Breast epithelium (tissue), 4 donors: ENCODE results near the gene NXPE4. TPM values are rescaled to one million over a fixed set of nuclear protein-coding genes. Genes with fewer than 3 reads are reported as not detected.

Experiments
- DNase-seq, 2 donors: peaks; one replicate each; pipeline ENCODE4 v3.0.0-alpha.2; 2019; ENCODE audit warnings: low spot score in 2 of 2
- H3K27ac ChIP-seq, 2 donors: fragments of 200-600 bp; sonication (generic) in 1 of 2; one replicate each; pipeline ENCODE4 v1.5.1; 2016 to 2019; ENCODE audit warnings: mild to moderate bottlenecking in 1 of 2
- H3K27me3 ChIP-seq, 2 donors: fragments of 200-600 bp; sonication (generic) in 1 of 2; one replicate each; pipeline versions ENCODE4 v1.5.1 to v1.6.0; 2017 to 2019; ENCODE audit warnings: control low read depth in 1 of 2, mild to moderate bottlenecking in 1 of 2
- H3K36me3 ChIP-seq: fragments of 200-600 bp; one replicate; pipeline ENCODE4 v1.5.1; 2019
- H3K4me1 ChIP-seq, 2 donors: fragments of 200-600 bp; sonication (generic); one replicate each; pipeline ENCODE4 v1.5.1; 2016 to 2019; ENCODE audit warnings: control low read depth in 1 of 2
- H3K4me3 ChIP-seq, 3 donors: fragments of 200-600 bp; sonication (generic); 1 replicate in 2 of 3; 2 replicates in 1 of 3; pipeline ENCODE4 v1.5.1; 2016 to 2019; ENCODE audit warnings: mild to moderate bottlenecking in 3 of 3, moderate library complexity in 2 of 3
- H3K9me3 ChIP-seq, 2 donors: fragments of 200-600 bp; sonication (generic) in 1 of 2; one replicate each; pipeline ENCODE4 v1.5.1; 2016 to 2019; ENCODE audit warnings: control low read depth in 1 of 2
- CTCF ChIP-seq, 3 donors: fragments of 450-650 bp; IDR thresholded peaks; one replicate each; pipeline ENCODE4 v1.5.1; 2016 to 2017; ENCODE audit warnings: antibody characterized with exemption in 3 of 3, mild to moderate bottlenecking in 3 of 3, moderate library complexity in 3 of 3
- POLR2A ChIP-seq: fragments of 450-650 bp; IDR thresholded peaks from one replicate; pipeline ENCODE4 v1.6.1; 2016; ENCODE audit warnings: antibody characterized with exemption, mild to moderate bottlenecking, moderate library complexity
- POLR2AphosphoS5 ChIP-seq, 3 donors: sonication (generic); formaldehyde crosslinking; IDR thresholded peaks; one replicate each; pipeline ENCODE4 v1.6.1; 2017; ENCODE audit warnings: antibody characterized with exemption in 3 of 3
- intact Hi-C: fragments of 100-400 bp; cut with DNase I; formaldehyde crosslinking; loops from one replicate; pipeline ENCODE4 v1.15.1; 2023; ENCODE audit warnings: low total_unique reads
- total RNA-seq, 3 donors: library from RNA; depleted of rRNA; stranded (reverse); fragments of >200 nt; gene quantifications; one replicate each; pipeline ENCODE4 v1.1.0, GENCODE V29; 2016

The NXPE4 gene
- total RNA-seq, 3 donors from 2014 or later, result 0.29 to 0.66 TPM; not detected in 1

- no peak for DNase-seq
- Histone ChIP-seq H3K27me3 (no peaks in the 10 kb centered on the region), H3K9me3 (no peaks in the 10 kb centered on the region), H3K27ac (no peak overlapping the region), H3K4me3 (no peak overlapping the region), H3K4me1 (no peaks in the 10 kb centered on the region), H3K36me3 (no peaks in the 10 kb centered on the region)
- no peak for TF ChIP-seq POLR2AphosphoS5 (IDR thresholded peaks at IDR 0.05)
- TF ChIP-seq POLR2A, result no peak
- TF ChIP-seq CTCF (IDR thresholded peaks at IDR 0.05), result no peak
- intact Hi-C loops, result no loop called here
Measured at GRCh38 chr11:114556135-114556534, 39.5 kb downstream of the NXPE4 start.

GRCh38 chr11:114553642-114554041 is 41.9 kb downstream of the NXPE4 start:
- H3K36me3 ChIP-seq, result no peaks in the 10 kb centered on the region
- DNase-seq, result no peak
- no peaks in the 10 kb centered on the region for H3K9me3 ChIP-seq
- H3K27me3 ChIP-seq, result no peaks in the 10 kb centered on the region
- no peaks in the 10 kb centered on the region for H3K4me1 ChIP-seq
- no peak overlapping the region for H3K27ac ChIP-seq
- intact Hi-C loops, result no loop called here
- no peak overlapping the region for H3K4me3 ChIP-seq
- no peak for TF ChIP-seq POLR2AphosphoS5 (IDR thresholded peaks at IDR 0.05)
- no peak for TF ChIP-seq CTCF (IDR thresholded peaks at IDR 0.05)
- no peak for TF ChIP-seq POLR2A

GRCh38 chr11:114551060-114551459 is 44.5 kb downstream of the NXPE4 start:
- H3K27me3 ChIP-seq, result no peaks in the 10 kb centered on the region
- H3K9me3 ChIP-seq, result no peaks in the 10 kb centered on the region
- no peaks in the 10 kb centered on the region for H3K36me3 ChIP-seq
- intact Hi-C loops, result no loop called here
- no peak for DNase-seq
- TF ChIP-seq CTCF (IDR thresholded peaks at IDR 0.05) (no peak), POLR2AphosphoS5 (IDR thresholded peaks at IDR 0.05) (no peak), POLR2A (no peak)
- no peak overlapping the region for H3K27ac ChIP-seq
- H3K4me3 ChIP-seq, result no peak overlapping the region
- no peaks in the 10 kb centered on the region for H3K4me1 ChIP-seq

- H3K36me3 ChIP-seq, result no peaks in the 10 kb centered on the region
- no peaks in the 10 kb centered on the region for H3K4me1 ChIP-seq
Measured at GRCh38 chr11:114525682-114526081, 69.9 kb downstream of the NXPE4 start.

GRCh38 chr11:114524122-114524521 is 71.5 kb downstream of the NXPE4 start:
- H3K36me3 ChIP-seq, result no peaks in the 10 kb centered on the region
- no peaks in the 10 kb centered on the region for H3K27me3 ChIP-seq
- no peak overlapping the region for H3K27ac ChIP-seq
- no peak overlapping the region for H3K4me3 ChIP-seq
- intact Hi-C loops, result no loop called here
- no peak for TF ChIP-seq CTCF (IDR thresholded peaks at IDR 0.05)
- no peak for TF ChIP-seq POLR2AphosphoS5 (IDR thresholded peaks at IDR 0.05)
- no peak for TF ChIP-seq POLR2A
- DNase-seq, result no peak
- H3K4me1 ChIP-seq, result no peaks in the 10 kb centered on the region
- H3K9me3 ChIP-seq, result peaks cover 7 to 14% of the 10 kb centered on the region in 2 donors

More at GRCh38 chr11:114525682-114526081, 69.9 kb downstream of the NXPE4 start:
- peaks cover 7 to 14% of the 10 kb centered on the region in 2 donors for H3K9me3 ChIP-seq
- no peak overlapping the region for H3K4me3 ChIP-seq
- intact Hi-C loops, result no loop called here
- DNase-seq, result no peak
- no peaks in the 10 kb centered on the region for H3K27me3 ChIP-seq
- no peak overlapping the region for H3K27ac ChIP-seq
- TF ChIP-seq POLR2A, result no peak
- TF ChIP-seq CTCF (IDR thresholded peaks at IDR 0.05), result no peak
- TF ChIP-seq POLR2AphosphoS5 (IDR thresholded peaks at IDR 0.05), result no peak
